Hippocampal formation (tissue), 2 donors: ENCODE results near the gene SRR.

Experiments used
- DNase-seq, 2 donors: peaks; one replicate each; lab custom pipeline; 2025; lab: John Stamatoyannopoulos, UW

The SRR gene

GRCh38 chr17:2372180-2372579, 68.4 kb downstream of the SRR start:
- no peak for DNase-seq

- DNase-seq: no peak
Observed at GRCh38 chr17:2372681-2373080, 68.9 kb downstream of the SRR start.

DNA sequence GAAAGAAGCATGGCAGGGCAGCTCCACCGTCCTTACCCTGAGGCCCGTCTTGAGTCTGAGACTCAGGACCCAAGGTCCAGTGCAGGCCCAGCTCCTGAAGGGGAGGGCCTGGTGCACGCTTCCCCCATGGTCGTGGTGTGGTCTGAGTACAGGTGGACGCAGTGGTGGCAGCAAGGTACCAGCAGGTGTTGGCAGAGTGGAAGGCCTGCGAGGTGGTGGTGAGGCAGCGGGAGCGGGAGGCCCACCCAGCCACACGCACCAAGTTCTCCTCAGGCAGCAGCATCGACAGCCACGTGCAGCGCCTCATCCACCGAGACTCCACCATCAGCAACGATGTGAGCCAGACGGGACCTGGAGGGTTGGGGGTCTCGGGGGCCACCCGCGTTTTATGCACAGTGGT, 69.4 kb downstream of the SRR start:
- no peak for DNase-seq
